Fibroblast of pulmonary artery (primary cell): Measurements from ENCODE around the gene SYT1.

Source experiments
- DNase-seq: peaks from one replicate; pipeline ENCODE4 v3.0.0-alpha.2; 2010; ENCODE audit warnings: low read depth
- H3K4me3 ChIP-seq: replicated peaks from 2 replicates; pipeline ENCODE4 v1.5.1; 2011; ENCODE audit warnings: low read depth, mild to moderate bottlenecking, control low read depth, low read length, moderate library complexity
- CTCF ChIP-seq: IDR thresholded peaks from 2 replicates; pipeline ENCODE4 v1.5.1; 2011; ENCODE audit warnings: mild to moderate bottlenecking, control low read depth, low read length, inconsistent platforms; ENCODE audit errors: missing control alignments

SYT1 gene

DNA sequence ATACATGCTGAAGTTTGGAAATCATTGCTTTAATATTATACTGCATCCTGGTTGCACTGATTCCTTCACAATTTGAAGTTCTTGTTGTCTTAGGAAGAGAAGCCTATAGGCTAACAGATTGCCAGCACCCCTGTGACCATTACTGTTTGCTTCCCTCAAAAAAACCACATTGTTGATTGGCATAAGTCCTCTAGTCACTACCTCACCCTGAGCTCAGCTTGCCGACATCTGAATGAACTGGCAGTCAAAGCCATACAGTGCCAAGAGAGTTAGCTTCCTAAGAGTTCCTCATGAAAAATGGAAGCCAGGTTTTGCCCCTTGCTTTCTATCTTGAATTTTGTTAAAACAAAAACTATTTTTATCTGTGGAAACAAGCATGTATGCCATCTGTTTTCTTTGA is 276.1 kb downstream of the SYT1 start:
- no peak for DNase-seq
- no peak for TF ChIP-seq CTCF
- H3K4me3 ChIP-seq = no peak overlapping the region

- DNase-seq = no peak
- TF ChIP-seq CTCF = no peak
- no peak overlapping the region for H3K4me3 ChIP-seq
Measured at GRCh38 chr12:79141776-79142175, 277.2 kb downstream of the SYT1 start.

DNA sequence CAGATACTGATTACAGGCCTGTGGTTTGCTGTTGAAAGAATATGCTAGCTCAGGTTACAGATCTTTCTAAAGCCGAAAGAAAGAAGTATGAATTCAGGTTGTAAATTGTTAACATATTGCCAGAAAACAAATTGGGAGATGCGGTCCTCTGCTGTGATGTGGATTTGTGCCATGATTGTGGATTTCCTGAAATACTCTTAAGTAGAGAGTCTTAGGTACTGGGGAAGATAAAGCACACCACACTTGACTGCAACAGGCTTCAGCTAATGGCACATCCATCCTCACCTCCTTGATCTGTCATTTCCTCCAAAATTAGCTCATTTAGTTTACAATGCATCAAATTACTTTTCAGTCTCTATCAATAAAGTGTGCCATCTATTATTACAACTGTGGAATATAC is 279.2 kb downstream of the SYT1 start:
- no peak overlapping the region for H3K4me3 ChIP-seq
- DNase-seq = no peak
- TF ChIP-seq CTCF = no peak

- H3K4me3 ChIP-seq = no peak overlapping the region
- no peak for DNase-seq
- no peak for TF ChIP-seq CTCF
Measured at GRCh38 chr12:79151956-79152355, 287.4 kb downstream of the SYT1 start.

- no peak overlapping the region for H3K4me3 ChIP-seq
- TF ChIP-seq CTCF = no peak
- peak; percentile 86 for DNase-seq
Measured at GRCh38 chr12:79155683-79156082, 291.1 kb downstream of the SYT1 start.

- DNase-seq = no peak
- TF ChIP-seq CTCF = no peak
- no peak overlapping the region for H3K4me3 ChIP-seq
Measured at GRCh38 chr12:79156846-79157463, 292.4 kb downstream of the SYT1 start.

- no peak for TF ChIP-seq CTCF
- no peak overlapping the region for H3K4me3 ChIP-seq
- no peak for DNase-seq
Measured at GRCh38 chr12:79161249-79161934, 296.8 kb downstream of the SYT1 start.
